ENCODE results near the gene SLC2A13.

DNA sequence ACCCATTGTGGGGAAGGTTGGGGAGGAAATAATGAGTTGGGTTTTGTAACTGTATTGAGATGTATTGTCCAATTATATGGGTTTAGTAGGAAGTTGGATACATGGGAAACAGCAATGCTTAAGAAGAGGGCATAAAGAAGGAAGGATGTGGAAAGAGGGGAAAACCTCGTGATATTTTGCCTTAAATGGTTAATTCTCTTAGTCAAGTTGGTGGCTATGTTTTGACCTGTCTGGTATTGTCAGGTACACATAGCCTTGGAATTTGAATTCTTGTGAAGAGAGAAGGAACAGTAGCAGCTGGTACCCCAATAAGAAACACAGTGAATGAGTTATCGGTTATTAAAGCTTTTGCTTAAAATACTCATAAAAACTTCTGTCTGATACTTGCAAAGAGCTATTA lies 32.6 kb upstream of the SLC2A13 start:
- TF ChIP-seq, protein P1, sequence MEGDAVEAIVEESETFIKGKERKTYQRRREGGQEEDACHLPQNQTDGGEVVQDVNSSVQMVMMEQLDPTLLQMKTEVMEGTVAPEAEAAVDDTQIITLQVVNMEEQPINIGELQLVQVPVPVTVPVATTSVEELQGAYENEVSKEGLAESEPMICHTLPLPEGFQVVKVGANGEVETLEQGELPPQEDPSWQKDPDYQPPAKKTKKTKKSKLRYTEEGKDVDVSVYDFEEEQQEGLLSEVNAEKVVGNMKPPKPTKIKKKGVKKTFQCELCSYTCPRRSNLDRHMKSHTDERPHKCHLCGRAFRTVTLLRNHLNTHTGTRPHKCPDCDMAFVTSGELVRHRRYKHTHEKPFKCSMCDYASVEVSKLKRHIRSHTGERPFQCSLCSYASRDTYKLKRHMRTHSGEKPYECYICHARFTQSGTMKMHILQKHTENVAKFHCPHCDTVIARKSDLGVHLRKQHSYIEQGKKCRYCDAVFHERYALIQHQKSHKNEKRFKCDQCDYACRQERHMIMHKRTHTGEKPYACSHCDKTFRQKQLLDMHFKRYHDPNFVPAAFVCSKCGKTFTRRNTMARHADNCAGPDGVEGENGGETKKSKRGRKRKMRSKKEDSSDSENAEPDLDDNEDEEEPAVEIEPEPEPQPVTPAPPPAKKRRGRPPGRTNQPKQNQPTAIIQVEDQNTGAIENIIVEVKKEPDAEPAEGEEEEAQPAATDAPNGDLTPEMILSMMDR (IDR thresholded peaks at IDR 0.05 in 4 of 5, conservative IDR thresholded peaks at IDR 0.05 in 1 of 5), result no peak
- no peak for TF ChIP-seq POLR2A (IDR thresholded peaks at IDR 0.05)
